Activated CD4-positive, alpha-beta T cell treated with anti-CD3 and anti-CD28 coated beads, Interleukin-2, amount 50 U/mL, for 16 hours (primary cell): ENCODE results near the gene MEIS2.
A peak's percentile ranks its signal among the peaks of the same experiment; 100 is the strongest.

Experiments used
- DNase-seq: peaks from one replicate; pipeline ENCODE4 v3.0.0-alpha.2; 2020

Gene MEIS2

DNA sequence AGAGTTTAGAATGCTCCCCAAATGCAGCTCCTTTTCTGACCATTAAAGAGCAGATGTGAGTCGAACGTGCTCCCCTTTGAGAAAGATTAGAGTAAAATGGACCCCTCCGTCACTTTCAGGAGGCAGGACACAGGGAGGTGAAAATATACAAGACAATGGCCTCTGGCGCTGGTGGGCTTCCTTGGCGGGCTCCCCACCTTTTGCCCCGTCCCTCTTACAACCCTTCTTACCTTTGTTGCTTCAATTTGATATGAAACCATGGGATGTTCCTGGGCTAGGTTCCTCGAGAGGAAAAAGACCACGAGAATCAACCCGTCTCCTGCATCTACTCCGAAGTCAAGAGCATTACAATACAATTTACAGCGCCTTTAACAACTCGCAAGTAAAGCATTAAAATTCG, 214.2 kb downstream of the MEIS2 start:
- no peak for DNase-seq

DNA sequence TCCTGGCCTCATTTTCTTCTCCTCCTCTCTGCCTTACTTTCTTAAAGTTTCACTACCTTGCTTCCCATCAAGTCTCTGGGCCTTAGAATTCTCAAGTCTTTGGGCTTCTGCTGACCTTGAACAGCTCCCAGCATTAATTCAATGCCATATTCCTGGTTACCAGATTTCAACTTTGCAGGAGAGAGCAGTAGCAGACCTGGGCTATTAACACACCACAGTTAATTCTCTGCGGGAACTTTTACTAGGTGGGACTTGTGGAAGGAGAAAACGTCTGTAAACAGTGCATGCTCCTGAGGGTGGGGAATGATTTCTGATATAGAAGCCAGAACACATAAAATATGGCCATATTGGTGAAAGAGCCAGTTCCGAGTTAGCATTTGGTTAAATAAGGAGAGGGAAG, 214.6 kb downstream of the MEIS2 start:
- no peak for DNase-seq

DNA sequence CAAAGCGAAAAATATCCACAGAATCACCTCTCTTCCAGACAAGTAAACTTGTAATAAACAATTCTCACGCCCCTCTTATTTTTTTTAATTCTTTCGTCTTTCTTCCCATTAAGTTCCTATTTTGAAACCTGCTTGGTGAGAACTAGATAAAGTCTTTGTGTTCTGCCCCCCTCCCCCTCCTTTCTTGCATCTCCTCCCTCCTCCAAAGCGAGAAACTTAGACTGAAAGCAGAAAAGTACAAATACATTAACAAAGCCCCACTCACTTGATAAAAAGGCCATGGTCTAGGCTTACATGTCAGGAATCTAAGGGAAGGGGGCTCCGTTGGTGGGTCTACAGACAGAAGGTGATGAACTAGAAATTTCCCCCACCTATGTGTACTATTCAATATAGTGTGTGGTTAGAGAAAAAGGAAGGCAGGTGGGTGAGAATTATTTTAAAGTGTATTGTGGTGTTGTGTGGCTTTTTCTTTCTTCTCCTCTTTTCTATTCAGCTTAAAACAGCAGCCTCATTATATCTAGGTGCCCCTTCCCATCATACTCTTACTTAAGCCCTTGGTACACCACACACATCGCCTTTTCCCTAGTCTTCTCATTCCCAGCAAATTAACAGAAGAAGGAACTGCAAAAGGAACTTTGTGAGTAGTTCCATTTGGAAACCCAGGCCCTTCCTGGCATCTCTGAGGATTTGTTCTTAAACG, 215.3 kb downstream of the MEIS2 start:
- no peak for DNase-seq

DNA sequence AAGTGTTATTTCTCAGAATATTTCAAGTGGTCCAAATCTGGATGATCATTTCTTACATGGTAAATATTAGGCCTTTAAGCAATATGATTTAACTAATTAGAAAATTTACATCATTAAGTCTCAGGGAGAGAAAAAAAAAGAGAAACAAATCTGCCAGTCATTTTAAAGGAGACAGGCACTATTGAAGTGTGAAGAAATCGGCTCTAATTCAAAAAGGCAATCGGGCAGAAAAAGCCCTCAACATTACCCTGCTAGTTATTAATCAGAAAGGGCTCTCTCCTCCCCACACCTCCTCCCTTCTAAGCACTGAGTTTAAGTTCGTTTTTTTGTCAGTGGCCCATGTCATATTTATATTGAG, 215.9 kb downstream of the MEIS2 start:
- no peak for DNase-seq

DNA sequence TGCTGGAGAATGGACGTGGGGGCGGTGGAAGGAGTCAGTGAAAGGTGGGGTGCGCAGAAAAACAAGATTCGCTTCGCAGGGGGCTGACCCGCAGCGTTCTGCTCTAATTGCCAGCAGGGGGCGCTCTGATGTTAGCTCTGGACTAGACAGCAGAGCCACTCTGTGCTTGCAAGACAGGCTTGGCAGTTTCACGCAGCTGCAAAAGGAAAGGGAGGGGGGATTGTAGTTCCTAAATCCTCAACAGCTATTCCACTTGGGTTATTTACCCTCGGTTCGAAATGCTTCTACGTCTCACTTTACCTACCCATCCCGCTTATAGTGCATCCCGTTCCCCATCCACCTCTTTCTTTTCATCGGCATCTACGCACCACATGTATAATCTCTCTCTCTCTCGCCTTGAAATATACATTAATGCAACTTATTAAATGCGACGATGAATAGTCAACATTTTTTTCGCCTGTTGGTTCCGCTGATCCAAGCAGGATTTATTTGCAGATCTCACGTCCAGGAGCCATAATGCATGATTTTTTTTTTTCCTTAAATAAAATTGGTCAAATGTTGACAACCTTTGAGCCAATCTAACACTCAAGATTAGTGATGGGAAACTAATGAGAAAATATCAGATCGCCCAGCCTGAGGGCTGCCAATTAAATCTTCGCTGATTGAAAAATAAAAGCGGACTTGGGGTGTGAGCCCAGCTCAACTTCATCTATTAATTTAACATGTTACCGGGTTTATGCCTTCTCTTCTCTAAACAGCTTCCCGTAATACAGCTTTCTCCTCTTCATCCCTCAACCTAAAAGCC, 216.4 kb downstream of the MEIS2 start:
- DNase-seq = peak; percentile 79

DNA sequence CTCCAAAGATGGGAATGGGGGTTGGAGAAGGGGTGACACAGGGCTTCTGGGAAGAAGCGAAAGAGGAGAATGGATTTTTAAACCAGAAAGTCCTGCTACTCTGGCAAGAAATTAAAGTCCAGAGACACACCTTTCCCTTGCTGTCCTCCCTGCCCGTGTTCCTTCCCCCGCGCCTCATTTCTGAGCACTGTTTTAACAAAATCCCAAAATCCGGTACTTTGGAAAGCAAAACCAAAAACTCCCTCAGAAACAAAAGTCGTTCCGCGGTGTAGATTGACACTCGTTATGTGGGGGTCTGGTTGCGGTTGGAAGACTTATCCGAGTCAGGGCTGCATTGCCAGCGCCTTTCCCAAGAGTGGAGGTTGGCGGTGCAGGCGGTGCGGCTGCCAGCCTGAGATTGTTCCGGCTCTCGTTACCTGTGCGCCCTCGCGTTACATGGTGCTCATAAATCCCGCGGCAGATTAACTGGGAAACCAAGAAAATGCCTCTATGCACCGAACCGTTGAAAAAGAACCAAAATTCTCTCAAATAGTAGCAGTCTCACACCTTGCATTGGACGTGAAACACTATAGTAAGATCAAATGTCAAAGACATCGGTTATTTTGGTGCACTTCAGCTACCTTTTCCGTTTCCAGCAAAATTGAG, 217.7 kb downstream of the MEIS2 start:
- no peak for DNase-seq

DNA sequence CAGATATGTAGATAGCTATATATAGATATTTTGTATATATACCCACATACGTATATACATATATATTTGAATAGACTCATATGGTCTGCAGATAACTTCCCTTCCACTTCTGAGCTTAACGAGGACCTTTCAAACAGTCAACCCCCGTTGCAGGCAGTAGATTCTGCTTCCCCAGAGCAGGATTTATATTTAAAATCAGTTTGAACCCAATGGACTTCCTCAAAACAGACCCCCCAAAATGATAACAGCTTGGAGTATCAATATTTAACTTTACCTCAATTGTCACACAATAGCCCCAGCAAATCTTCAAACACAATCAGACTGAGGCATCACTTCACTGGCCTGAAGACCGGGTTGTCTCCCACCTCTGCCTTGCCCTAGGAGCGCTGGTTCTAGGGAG, 218.3 kb downstream of the MEIS2 start:
- no peak for DNase-seq

DNA sequence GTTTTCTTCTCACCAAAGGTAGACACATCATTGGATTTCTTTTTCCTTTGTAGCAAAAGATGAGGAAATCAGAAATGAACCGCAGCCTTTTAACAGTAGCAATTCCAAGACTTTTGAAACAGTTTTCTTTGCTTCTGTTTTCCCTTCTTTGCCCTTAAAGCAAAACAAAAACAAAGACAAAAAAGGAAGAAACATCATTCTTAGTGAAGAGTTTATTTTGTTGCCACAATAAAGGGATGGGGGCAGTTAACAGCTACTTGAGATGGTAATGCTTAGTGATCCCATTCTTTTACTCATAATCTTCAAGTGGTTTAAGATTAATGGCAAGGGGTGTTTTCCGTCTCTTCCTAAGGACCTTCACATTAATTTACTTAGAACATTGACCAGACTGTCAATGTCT, 218.8 kb downstream of the MEIS2 start:
- DNase-seq = no peak

DNA sequence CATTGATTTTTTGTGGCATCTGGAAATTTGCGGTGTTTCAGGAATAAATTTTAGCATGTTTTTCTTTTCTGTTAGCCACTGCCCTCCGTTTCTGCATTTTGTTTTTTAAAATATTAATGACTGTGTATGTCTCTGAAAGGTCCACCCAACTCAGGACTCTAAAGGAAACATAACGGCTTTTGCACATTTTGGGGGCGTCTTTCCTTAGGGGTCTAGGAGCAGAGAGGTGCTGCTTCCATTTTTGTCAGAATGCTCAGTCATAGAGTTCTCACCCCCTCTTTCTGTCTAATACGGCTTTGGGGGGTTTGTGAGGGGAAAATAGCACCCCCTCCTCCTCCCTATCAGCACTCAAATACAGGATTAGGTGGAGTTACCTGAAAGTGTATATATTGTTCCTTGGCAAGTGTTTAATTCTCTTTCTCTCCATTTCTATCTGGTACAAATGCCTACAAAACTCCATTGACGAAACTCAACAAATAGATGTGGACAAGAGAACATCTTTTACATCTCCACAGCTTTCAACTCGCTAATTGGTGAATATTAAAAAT, 219.4 kb downstream of the MEIS2 start:
- DNase-seq = no peak

DNA sequence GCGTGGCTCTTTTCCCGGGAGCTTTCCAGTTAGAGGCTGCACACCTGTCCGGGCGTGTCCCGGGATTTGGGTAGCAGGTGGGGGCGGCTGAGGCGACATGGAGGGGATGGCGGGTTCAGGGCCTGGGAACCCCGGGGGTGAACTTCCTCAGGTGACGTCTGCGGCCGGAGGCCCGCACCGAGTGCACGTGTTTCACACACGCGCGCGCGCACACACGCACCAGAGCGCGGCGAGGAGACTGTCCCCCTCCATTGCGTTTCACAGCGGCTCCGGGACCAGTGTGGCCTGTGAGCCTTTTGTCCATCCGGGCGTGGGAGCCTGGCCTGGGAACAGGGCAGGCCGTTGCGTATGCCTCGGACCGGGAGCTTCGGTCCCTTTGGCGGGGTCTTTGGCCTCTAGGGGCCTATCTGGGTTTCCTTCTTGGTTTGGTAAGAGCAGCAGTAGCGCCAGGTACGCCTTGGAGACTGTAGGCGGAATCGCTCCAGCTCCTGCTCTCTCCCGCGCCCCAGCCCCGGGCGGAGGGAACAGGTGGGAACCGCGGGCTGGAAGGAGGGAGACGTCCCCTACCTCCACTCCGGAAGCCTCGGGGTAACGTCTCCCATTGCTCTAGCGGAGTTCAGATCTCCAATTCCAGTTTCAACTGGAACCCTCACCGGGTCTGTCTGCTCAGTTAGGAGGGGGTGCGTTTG, 220.0 kb downstream of the MEIS2 start:
- DNase-seq = no peak

DNA sequence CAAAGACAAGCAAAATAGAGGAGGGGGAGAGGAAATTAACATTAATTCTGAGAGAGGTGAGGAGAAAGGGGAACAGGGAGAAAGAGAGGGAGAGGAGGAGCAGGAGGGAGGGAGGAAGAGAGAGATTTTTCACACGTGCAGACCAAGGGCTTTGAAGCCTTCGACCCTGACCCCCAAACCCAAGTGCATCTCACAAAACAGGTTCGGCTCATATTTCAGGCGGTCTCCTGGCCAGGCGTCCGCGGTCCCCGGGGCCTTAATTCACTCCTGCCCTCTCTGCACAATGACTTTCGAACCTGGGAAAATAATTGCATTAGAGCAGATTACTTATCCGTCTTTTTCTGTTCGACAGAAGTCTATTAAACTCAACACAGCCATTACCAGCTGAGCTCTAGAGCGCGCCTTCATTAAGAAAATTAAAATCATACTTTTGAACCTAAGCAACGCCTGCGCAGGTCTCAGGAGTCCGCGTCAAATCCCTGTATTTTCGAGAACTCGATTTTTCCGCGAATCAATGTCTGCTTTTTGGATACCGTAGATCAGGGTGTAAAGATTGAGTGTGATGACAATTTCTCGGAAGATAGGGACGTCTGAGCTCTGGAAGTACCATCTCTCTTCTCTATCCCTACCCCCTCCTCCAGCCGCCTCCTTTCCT, 220.7 kb downstream of the MEIS2 start:
- no peak for DNase-seq

DNA sequence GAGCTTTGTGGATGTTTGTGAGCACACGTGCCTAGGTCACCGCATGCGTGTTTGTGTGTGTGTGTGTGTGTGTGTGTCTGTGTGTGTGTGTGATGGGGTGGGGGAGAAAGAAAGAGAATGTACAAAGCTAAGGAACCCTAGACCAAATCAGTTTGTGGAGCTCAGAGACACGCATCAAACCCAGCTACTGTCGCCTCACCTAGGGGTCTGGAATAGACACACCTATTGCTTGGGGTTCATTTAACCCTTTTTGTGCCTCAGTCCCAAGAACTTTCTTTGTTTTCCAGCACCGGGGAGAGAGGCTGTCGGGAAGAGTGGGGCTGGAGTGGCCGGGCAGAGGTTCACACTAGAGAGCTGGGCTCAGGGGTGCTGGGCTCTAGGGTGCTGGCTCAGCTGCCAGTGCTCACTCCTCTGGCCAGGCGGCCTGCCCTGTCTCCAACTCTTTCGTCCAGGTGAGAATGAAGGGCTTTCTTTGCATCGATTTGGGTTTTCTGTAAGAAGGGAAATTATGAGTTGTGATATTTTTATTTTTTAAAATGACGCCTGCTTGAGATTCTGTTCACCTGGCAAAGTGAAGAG, 221.6 kb downstream of the MEIS2 start:
- no peak for DNase-seq

DNA sequence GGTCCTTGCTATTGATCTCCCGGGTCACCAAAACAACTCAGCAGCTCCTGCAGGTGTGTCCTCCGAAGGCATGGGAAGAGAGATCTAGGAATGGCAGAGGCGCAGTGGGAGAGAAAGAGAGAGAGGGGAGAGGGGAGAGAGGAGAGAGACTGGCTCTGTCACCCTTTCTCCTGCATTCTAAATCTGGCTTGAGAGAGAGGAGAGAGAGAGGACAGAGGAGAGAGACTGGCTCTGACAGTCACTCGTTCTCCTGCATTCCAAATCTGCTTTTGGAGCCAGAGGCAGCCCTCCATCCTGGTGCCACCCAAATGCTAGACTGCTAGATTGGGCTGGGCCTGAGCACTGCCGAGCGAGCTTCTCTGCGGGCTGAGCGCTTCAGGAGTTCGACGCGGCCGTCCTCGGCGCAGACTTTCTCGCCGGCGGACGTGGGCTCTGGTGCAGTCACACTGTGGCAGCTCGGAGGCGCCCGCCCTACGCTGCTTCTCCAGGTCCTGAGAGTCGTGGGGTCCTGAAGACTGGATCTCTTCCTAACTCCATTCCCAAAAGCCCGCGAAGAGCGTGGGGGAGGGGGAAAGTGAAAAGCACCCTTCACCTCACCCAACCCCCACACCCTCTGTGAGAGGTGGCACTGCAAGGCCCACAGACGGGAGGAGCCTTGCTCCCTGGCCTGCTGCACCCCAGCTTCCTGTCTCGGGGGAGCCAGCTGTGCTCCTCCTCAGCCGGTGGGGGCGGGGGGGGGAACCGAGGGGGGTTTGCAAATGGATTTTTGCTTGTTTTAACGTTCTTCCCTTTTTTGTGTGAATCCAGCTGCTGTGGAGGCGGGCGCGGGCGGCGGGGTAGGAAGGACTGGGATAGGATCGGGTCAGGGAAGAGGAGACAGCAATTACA, 222.3 kb downstream of the MEIS2 start:
- DNase-seq = no peak

DNA sequence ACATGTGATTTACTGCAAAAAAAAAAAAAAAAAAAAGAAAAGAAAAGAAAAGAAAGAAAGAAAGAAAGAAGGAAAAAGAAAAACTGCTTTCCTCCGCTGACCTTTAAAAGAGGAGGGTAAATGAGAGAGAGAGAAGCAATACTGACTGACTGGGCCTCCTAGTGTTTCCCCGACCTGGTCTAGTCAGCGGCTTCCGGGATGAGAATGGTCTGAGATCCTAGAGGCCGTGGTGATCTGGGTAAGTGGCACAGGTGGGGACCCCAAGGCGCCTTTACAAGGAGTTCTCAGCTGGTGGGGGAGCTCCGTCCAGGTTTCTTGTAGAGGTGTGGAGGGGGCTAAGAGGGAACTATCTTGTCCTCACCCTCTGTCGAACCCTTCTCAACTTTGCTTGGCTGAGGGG, 223.1 kb downstream of the MEIS2 start:
- DNase-seq = no peak

DNA sequence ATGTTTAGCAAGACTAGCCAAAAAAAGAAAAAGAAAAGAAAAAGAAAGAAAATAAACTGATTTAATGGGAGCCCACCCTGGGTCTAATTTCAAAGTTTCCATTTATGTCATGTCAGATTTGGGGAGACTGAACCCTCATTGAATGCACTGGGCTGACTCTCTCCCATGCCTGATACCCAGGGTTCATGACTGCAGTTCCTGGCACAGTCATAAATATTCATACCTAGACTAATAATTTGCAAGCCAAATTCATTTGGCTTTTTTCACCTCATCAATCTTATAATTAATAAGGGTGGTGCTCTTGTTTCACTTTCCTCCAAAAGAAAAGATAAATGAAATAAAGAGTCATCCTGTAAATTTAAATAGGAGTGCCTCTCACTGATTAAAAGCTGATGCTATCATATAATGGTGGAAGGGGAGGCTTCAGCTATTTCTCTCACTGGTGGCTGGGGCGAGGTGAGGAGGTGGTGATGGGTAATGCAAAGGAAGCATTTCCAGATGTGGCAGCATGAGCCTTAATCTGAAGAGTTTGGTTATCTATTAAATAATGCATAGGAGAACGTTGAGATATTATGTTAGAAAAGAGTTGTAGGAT, 224.5 kb downstream of the MEIS2 start:
- DNase-seq = no peak

DNA sequence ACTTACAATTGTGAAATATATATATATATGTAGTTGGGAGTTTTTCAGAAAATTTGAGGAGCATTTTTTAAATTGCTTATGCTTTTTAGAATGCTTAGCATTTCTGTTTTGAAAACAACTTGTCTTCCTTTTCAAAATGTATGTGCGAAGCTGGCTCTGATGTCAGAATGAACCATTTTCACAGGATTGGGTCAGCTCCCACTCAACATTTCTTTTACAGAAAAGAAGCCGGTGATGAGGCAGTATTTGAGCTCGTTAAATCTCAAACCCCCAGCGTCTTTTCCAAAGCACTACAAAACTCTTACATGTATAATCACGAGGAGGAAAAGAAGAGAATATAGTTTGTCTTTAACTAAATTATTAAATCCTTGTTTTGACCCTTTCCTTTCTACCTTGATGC, 225.4 kb downstream of the MEIS2 start:
- no peak for DNase-seq

DNA sequence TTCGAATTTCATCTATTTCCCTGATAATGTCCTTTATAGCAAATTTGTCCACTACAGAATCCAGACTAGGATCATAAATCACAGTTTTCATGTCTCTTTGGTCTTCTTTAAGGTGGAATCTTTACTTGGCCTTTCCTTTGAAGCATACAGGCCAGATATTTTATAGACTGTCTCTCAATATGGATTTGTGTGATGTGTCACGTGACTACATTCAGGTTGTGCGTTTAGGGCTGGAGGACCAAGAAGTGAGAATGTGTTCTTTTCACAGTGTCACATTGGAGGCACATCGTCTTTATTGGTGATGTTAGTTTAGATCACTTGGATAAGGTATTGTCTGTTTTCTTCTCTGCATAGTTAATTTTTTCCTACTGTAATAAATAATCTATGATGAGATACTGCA, 232.9 kb downstream of the MEIS2 start:
- DNase-seq = no peak

DNA sequence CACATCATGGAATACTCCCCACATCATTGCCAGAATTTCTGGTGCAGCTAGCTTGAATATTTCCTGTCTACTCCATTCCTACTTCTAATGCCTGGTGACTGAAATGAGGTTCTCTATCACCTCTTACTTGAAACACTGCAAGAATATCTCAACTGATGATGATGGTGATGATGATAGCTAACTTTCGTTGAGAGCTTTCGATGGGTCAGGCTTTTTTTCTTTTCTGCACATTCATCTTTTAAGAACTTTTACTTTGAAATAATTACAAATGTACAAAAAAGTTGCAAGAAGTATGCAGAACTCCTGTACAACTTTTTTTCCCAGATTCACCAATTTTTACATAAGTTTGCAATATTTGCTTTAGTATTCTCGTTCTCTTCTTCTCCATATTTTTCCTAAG, 233.5 kb downstream of the MEIS2 start:
- DNase-seq = no peak

DNA sequence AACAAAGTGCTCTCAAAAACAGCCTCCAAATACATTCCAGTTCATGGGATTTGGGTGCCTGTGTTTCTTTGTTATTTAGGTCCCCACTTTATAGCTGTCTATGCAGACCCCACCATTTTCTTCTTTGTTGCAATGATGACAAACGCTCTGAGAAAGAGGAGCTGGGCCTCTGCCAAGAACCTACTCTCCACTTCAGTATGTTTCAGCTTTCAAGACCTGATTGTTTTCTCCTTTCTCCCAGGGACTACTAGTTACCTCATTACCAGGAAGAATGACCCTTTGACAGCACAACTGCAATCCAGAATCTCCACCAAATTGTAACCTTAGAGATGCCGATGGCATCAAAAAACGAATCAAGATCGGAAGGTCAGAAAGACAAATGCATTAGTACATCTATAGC, 236.8 kb downstream of the MEIS2 start:
- DNase-seq = no peak

DNA sequence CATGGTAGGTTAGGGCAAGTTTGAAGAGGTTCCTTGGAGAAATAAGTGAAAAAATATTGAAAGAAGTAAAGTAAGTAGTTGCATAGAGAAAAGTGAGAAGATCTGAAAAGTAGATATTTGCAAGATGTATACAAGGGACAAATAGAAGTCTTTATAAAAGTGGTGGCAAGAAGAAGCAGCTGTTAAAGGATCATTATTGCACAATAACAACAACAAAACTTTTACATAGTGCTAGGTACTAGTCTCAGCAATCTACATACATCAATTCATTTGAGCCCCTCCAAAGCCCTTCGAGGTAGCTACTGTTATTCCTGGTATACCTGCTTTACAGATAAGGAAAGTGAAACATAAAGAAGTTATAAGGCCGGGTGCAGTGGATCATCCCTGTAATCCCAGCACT, 239.6 kb downstream of the MEIS2 start:
- no peak for DNase-seq

DNA sequence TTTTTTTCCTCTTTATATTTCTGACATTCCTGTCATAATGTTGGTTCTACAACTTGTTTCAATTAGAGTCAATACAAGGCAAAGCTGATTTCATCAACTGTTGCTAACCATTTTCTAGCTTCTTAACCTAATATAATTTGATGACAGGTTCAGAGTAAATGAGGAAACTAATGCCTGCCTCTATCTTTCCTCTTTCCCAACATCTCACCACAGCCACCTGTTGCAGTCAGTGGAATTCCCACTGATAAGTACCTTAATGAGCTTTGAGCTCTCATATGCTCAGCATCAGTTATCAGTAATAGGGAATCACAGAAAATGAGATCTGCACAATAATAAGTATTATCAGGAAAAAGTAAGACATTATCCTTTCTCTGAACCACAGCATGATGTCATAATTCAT, 241.9 kb downstream of the MEIS2 start:
- no peak for DNase-seq
